Measurements from ENCODE around the gene MAN1C1. TPM values are rescaled to one million over a fixed set of nuclear protein-coding genes. Genes with fewer than 3 reads are reported as not detected.

Gene MAN1C1
- total RNA-seq, 1 experiment from 2014 or later: 16.8 TPM

GRCh38 chr1:25807480-25808390 is 191.1 kb downstream of the MAN1C1 start (continued):
- TF ChIP-seq RELA (CRISPR knock-in tag; IDR thresholded peaks at IDR 0.05; ENCODE audit: borderline replicate concordance): no peak

DNA sequence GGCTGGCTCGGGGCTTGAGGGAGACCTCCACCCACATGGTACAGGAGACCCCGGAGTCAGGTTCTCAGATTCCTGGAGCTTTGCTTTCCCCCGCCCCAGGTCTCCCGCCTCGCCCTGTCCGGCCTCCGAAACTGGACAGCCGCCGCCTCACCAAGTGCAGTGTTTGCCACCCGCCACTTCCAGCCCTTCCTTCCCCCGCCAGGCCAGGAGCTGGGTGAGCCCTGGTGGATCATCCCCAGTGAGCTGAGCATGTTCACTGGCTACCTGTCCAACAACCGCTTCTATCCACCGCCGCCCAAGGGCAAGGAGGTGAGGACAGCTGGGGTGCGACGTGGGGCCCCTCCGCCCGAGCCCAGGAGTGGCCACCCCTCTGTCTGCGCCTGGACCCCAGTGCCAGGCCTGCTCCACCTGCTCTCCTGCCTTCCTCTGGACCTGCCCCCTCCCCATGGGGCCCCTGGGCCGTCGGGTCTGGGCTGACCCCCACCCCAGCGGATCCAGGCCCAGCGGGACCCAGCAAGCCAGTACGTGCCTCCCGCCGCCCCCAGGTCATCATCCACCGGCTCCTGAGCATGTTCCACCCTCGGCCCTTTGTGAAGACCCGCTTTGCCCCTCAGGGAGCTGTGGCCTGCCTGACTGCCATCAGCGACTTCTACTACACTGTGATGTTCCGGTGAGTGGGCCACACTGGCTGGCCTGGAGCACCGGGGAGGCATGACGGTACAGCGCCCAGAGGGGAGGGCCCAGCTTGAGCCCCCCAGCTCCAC is 192.1 kb downstream of the MAN1C1 start:
- peaks cover 18% of the 10 kb centered on the region for H3K36me3 Mint-ChIP-seq
- ChIA-PET POLR2A (no interaction called here), CTCF (interaction anchor here (0.7 to 4.7 kb wide), 9 partner anchors 9 to 288 kb away, joined by 3 to 80 read pairs (median 4); partner anchors contain the start of gene SELENON)
- no peaks in the 10 kb centered on the region for H3K9me3 Mint-ChIP-seq
- H3K27me3 Mint-ChIP-seq (ENCODE audit: low read depth): no peaks in the 10 kb centered on the region
- no peak for DNase-seq (ENCODE audit: low spot score)
- no peak for ATAC-seq
- H3K4me3 Mint-ChIP-seq: no peak overlapping the region
- H3K4me1 Mint-ChIP-seq: peaks cover 7% of the 10 kb centered on the region
- TF ChIP-seq MLX (CRISPR knock-in tag; IDR thresholded peaks at IDR 0.05) (no peak), ZNF219 (CRISPR knock-in tag; IDR thresholded peaks at IDR 0.05; ENCODE audit: borderline replicate concordance) (no peak), TEAD1 (CRISPR knock-in tag; IDR thresholded peaks at IDR 0.05) (no peak), E2F1 (CRISPR knock-in tag; IDR thresholded peaks at IDR 0.05) (no peak), TEAD4 (CRISPR knock-in tag; IDR thresholded peaks at IDR 0.05) (no peak), TCF7 (CRISPR knock-in tag; IDR thresholded peaks at IDR 0.05; ENCODE audit: low read depth) (no peak), ATF1 (CRISPR knock-in tag; IDR thresholded peaks at IDR 0.05) (no peak), ZNF416 (CRISPR knock-in tag; IDR thresholded peaks at IDR 0.05) (no peak), NFE2L1 (CRISPR knock-in tag; IDR thresholded peaks at IDR 0.05) (no peak), NFATC4 (CRISPR knock-in tag; IDR thresholded peaks at IDR 0.05) (no peak), NR2C2 (CRISPR knock-in tag; IDR thresholded peaks at IDR 0.05) (no peak), OVOL2 (CRISPR knock-in tag; IDR thresholded peaks at IDR 0.05; ENCODE audit: borderline replicate concordance) (no peak), ZNF263 (CRISPR knock-in tag; IDR thresholded peaks at IDR 0.05; ENCODE audit: low read depth) (no peak), ZNF317 (CRISPR knock-in tag; IDR thresholded peaks at IDR 0.05; ENCODE audit: borderline replicate concordance, low read depth) (no peak)
- TF ChIP-seq, protein P1, sequence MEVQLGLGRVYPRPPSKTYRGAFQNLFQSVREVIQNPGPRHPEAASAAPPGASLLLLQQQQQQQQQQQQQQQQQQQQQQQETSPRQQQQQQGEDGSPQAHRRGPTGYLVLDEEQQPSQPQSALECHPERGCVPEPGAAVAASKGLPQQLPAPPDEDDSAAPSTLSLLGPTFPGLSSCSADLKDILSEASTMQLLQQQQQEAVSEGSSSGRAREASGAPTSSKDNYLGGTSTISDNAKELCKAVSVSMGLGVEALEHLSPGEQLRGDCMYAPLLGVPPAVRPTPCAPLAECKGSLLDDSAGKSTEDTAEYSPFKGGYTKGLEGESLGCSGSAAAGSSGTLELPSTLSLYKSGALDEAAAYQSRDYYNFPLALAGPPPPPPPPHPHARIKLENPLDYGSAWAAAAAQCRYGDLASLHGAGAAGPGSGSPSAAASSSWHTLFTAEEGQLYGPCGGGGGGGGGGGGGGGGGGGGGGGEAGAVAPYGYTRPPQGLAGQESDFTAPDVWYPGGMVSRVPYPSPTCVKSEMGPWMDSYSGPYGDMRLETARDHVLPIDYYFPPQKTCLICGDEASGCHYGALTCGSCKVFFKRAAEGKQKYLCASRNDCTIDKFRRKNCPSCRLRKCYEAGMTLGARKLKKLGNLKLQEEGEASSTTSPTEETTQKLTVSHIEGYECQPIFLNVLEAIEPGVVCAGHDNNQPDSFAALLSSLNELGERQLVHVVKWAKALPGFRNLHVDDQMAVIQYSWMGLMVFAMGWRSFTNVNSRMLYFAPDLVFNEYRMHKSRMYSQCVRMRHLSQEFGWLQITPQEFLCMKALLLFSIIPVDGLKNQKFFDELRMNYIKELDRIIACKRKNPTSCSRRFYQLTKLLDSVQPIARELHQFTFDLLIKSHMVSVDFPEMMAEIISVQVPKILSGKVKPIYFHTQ (CRISPR knock-in tag; IDR thresholded peaks at IDR 0.05): no peak
- TF ChIP-seq, protein P2, sequence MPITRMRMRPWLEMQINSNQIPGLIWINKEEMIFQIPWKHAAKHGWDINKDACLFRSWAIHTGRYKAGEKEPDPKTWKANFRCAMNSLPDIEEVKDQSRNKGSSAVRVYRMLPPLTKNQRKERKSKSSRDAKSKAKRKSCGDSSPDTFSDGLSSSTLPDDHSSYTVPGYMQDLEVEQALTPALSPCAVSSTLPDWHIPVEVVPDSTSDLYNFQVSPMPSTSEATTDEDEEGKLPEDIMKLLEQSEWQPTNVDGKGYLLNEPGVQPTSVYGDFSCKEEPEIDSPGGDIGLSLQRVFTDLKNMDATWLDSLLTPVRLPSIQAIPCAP (CRISPR knock-in tag; IDR thresholded peaks at IDR 0.05): no peak
- TF ChIP-seq, protein P3, sequence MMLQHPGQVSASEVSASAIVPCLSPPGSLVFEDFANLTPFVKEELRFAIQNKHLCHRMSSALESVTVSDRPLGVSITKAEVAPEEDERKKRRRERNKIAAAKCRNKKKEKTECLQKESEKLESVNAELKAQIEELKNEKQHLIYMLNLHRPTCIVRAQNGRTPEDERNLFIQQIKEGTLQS (CRISPR knock-in tag; conservative IDR thresholded peaks at IDR 0.05): no peak
- H3K27ac Mint-ChIP-seq: no peak overlapping the region

All from WTC11 (cell line).